Measurements from ENCODE around the gene PODN. TPM values are rescaled to one million over a fixed set of nuclear protein-coding genes. Genes with fewer than 3 reads are reported as not detected.

Gene PODN
- total RNA-seq, 1 donor from 2014 or later: 2.5 TPM

- DNase-seq (ENCODE audit: extremely low read depth, low read depth, low spot score): no peak
Observed at GRCh38 chr1:53111693-53112092, 49.7 kb downstream of the PODN start.

GRCh38 chr1:53112271-53112774 is 50.3 kb downstream of the PODN start:
- DNase-seq (ENCODE audit: extremely low read depth, low read depth, low spot score): no peak

- DNase-seq (ENCODE audit: extremely low read depth, low read depth, low spot score): no peak
Observed at GRCh38 chr1:53112861-53113260, 50.8 kb downstream of the PODN start.

GRCh38 chr1:53114090-53114489 is 52.1 kb downstream of the PODN start:
- DNase-seq (ENCODE audit: extremely low read depth, low read depth, low spot score): no peak

GRCh38 chr1:53114581-53115400 is 52.8 kb downstream of the PODN start:
- no peak for DNase-seq (ENCODE audit: extremely low read depth, low read depth, low spot score)

- no peak for DNase-seq (ENCODE audit: extremely low read depth, low read depth, low spot score)
Observed at GRCh38 chr1:53115403-53116306, 53.6 kb downstream of the PODN start.

- no peak for DNase-seq (ENCODE audit: extremely low read depth, low read depth, low spot score)
Observed at GRCh38 chr1:53116307-53116810, 54.3 kb downstream of the PODN start.

GRCh38 chr1:53116933-53117600 is 55.1 kb downstream of the PODN start:
- no peak for DNase-seq (ENCODE audit: extremely low read depth, low read depth, low spot score)

GRCh38 chr1:53117836-53118235 is 55.8 kb downstream of the PODN start:
- no peak for DNase-seq (ENCODE audit: extremely low read depth, low read depth, low spot score)

- no peak for DNase-seq (ENCODE audit: extremely low read depth, low read depth, low spot score)
Observed at GRCh38 chr1:53120659-53121058, 58.6 kb downstream of the PODN start.

GRCh38 chr1:53121319-53122172 is 59.5 kb downstream of the PODN start:
- no peak for DNase-seq (ENCODE audit: extremely low read depth, low read depth, low spot score)

GRCh38 chr1:53122201-53122885 is 60.3 kb downstream of the PODN start:
- DNase-seq (ENCODE audit: extremely low read depth, low read depth, low spot score): no peak

- DNase-seq (ENCODE audit: extremely low read depth, low read depth, low spot score): no peak
Observed at GRCh38 chr1:53122961-53123413, 61.0 kb downstream of the PODN start.

GRCh38 chr1:53123453-53124140 is 61.6 kb downstream of the PODN start:
- DNase-seq (ENCODE audit: extremely low read depth, low read depth, low spot score): no peak

GRCh38 chr1:53125122-53125521 is 63.1 kb downstream of the PODN start:
- DNase-seq (ENCODE audit: extremely low read depth, low read depth, low spot score): no peak

GRCh38 chr1:53125623-53126360 is 63.8 kb downstream of the PODN start:
- DNase-seq (ENCODE audit: extremely low read depth, low read depth, low spot score): no peak

GRCh38 chr1:53126495-53126894 is 64.5 kb downstream of the PODN start:
- DNase-seq (ENCODE audit: extremely low read depth, low read depth, low spot score): no peak

GRCh38 chr1:53127546-53127945 is 65.5 kb downstream of the PODN start:
- DNase-seq (ENCODE audit: extremely low read depth, low read depth, low spot score): no peak

Measured in glomerular endothelial cell (primary cell).